ENCODE data around the gene JMJD1C.

Gene JMJD1C

DNA sequence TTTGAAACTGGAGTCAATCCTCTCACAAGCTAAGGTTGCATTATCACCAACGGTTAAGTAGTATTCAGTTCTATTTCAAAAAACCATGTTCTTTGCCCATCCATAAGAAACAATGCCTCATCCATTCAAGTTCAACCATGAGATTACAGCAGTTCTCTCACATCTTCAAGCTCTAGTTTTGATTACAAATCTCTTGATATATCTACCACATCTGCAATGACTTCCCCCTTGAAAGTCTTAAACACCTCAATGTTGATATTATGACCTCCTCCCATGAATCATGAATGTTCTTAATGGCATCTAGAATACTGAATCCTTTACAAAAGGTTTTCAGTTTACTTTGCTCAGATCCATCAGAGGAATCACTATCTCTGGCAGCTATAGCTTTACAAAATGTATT is 81.8 kb downstream of the JMJD1C start:
- H3K4me3 ChIP-seq (ENCODE audit: low read depth, low read length), result no peak overlapping the region
- ChIA-PET POLR2A (interaction anchor here (0.5 kb wide), 1 partner anchor 11 kb away, joined by 6 read pairs; no protein-coding TSS in a partner anchor), CTCF (interaction anchor here (1.1 kb wide), 1 partner anchor 336 kb away, joined by 4 read pairs; no protein-coding TSS in a partner anchor)
- no peaks in the 10 kb centered on the region for H3K9me3 ChIP-seq (ENCODE audit: control insufficient read depth, insufficient read depth, low read depth, low read length)
- H3K4me1 ChIP-seq (ENCODE audit: control insufficient read depth, insufficient read depth, low read length), result no peaks in the 10 kb centered on the region; the same call in 1 of the 2 replicates
- H3K27ac ChIP-seq (ENCODE audit: extremely low read depth, low read depth, low read length), result no peak overlapping the region
- TF ChIP-seq, protein P1, sequence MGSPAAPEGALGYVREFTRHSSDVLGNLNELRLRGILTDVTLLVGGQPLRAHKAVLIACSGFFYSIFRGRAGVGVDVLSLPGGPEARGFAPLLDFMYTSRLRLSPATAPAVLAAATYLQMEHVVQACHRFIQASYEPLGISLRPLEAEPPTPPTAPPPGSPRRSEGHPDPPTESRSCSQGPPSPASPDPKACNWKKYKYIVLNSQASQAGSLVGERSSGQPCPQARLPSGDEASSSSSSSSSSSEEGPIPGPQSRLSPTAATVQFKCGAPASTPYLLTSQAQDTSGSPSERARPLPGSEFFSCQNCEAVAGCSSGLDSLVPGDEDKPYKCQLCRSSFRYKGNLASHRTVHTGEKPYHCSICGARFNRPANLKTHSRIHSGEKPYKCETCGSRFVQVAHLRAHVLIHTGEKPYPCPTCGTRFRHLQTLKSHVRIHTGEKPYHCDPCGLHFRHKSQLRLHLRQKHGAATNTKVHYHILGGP (tag by site-specific recombination; IDR thresholded peaks at IDR 0.05), result no peak
- no peak for TF ChIP-seq ZNF221 (tag by site-specific recombination; IDR thresholded peaks at IDR 0.05; ENCODE audit: borderline replicate concordance)
- no peak for TF ChIP-seq HIC1 (tag by site-specific recombination; IDR thresholded peaks at IDR 0.05)
- TF ChIP-seq ZNF677 (tag by site-specific recombination; IDR thresholded peaks at IDR 0.05), result no peak
- TF ChIP-seq ZNF473 (tag by site-specific recombination; IDR thresholded peaks at IDR 0.05), result no peak
- TF ChIP-seq PRDM4 (tag by site-specific recombination; IDR thresholded peaks at IDR 0.05), result no peak
- TF ChIP-seq ZNF335 (tag by site-specific recombination; conservative IDR thresholded peaks at IDR 0.05), result no peak
- no peak for TF ChIP-seq ZNF837 (tag by site-specific recombination; IDR thresholded peaks at IDR 0.05)
- TF ChIP-seq ZNF670 (tag by site-specific recombination; IDR thresholded peaks at IDR 0.05; ENCODE audit: low read depth), result no peak
- no peak for TF ChIP-seq KLF1 (tag by site-specific recombination; IDR thresholded peaks at IDR 0.05)
- TF ChIP-seq ZNF560 (tag by site-specific recombination; IDR thresholded peaks at IDR 0.05; ENCODE audit: borderline replicate concordance), result no peak
- TF ChIP-seq, protein P2, sequence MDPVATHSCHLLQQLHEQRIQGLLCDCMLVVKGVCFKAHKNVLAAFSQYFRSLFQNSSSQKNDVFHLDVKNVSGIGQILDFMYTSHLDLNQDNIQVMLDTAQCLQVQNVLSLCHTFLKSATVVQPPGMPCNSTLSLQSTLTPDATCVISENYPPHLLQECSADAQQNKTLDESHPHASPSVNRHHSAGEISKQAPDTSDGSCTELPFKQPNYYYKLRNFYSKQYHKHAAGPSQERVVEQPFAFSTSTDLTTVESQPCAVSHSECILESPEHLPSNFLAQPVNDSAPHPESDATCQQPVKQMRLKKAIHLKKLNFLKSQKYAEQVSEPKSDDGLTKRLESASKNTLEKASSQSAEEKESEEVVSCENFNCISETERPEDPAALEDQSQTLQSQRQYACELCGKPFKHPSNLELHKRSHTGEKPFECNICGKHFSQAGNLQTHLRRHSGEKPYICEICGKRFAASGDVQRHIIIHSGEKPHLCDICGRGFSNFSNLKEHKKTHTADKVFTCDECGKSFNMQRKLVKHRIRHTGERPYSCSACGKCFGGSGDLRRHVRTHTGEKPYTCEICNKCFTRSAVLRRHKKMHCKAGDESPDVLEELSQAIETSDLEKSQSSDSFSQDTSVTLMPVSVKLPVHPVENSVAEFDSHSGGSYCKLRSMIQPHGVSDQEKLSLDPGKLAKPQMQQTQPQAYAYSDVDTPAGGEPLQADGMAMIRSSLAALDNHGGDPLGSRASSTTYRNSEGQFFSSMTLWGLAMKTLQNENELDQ (tag by site-specific recombination; IDR thresholded peaks at IDR 0.05; ENCODE audit: low read depth), result no peak
- TF ChIP-seq SP2 (tag by site-specific recombination; IDR thresholded peaks at IDR 0.05), result no peak
- no peak for TF ChIP-seq ZBTB7A (tag by site-specific recombination; IDR thresholded peaks at IDR 0.05; ENCODE audit: low read depth)
- peaks cover 0 to 4% of the 10 kb centered on the region in 2 experiments; a peak in 1 of 3 replicates for H3K36me3 ChIP-seq (ENCODE audit: control insufficient read depth in 2 of 2, insufficient read depth in 1 of 2, low read length in 2 of 2)

DNA sequence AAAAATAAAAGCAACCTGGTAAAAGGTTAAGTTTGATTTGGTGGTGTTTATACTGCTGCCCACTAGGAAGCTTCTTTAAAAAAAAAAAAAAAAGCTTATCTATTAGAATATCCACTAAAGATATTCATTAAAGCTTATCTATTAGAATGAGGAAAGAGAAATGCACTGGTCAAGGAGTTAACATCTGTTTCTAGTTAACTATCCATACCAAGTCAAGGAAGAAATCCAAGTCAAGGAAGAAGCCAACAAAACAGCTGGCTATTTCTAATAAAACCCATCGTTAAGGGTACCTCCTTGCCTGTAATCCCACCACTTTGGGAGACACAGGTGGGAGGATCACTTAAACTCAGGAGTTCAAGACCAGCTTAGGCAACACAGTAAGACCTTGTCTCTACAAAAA is 82.6 kb downstream of the JMJD1C start:
- Histone ChIP-seq H3K36me3 (ENCODE audit: control insufficient read depth in 2 of 2, insufficient read depth in 1 of 2, low read length in 2 of 2) (peaks cover 0 to 4% of the 10 kb centered on the region in 2 experiments; a peak in 2 of 3 replicates), H3K27ac (ENCODE audit: extremely low read depth, low read depth, low read length) (no peak overlapping the region), H3K4me3 (ENCODE audit: low read depth, low read length) (no peak overlapping the region), H3K9me3 (ENCODE audit: control insufficient read depth, insufficient read depth, low read depth, low read length) (no peaks in the 10 kb centered on the region), H3K4me1 (ENCODE audit: control insufficient read depth, insufficient read depth, low read length) (no peaks in the 10 kb centered on the region; the same call in 1 of the 2 replicates)
- no peak for TF ChIP-seq ZNF488 (tag by site-specific recombination; IDR thresholded peaks at IDR 0.05)
- TF ChIP-seq ZNF530 (tag by site-specific recombination; IDR thresholded peaks at IDR 0.05; ENCODE audit: low read depth), result no peak
- TF ChIP-seq KLF7 (tag by site-specific recombination; IDR thresholded peaks at IDR 0.05; ENCODE audit: borderline replicate concordance), result no peak
- TF ChIP-seq ZNF311 (tag by site-specific recombination; IDR thresholded peaks at IDR 0.05; ENCODE audit: borderline replicate concordance), result no peak
- POLR2A ChIA-PET, result interaction anchor here (0.5 kb wide), 1 partner anchor 12 kb away, joined by 6 read pairs; no protein-coding TSS in a partner anchor
- CTCF ChIA-PET, result interaction anchor here (1.1 kb wide), 1 partner anchor 337 kb away, joined by 4 read pairs; no protein-coding TSS in a partner anchor

Data from HEK293 (cell line).